Left ventricle myocardium superior (tissue), 1 donor: Measurements from ENCODE around the gene KHNYN. TPM values are rescaled to one million over a fixed set of nuclear protein-coding genes. Genes with fewer than 3 reads are reported as not detected.
A peak's percentile ranks its signal among the peaks of the same experiment; 100 is the strongest.
"Not testable (repeated sequence)": the region's sequence is repeated elsewhere in the genome, so short reads cannot be mapped to it uniquely, and the experiment has no call there.

ENCODE experiments used
- ATAC-seq: fragments of 200-7000 bp; cut with Tn5 transposase; one replicate; pipeline ENCODE4 v1.9.1; 2020; ENCODE audit warnings: mild to moderate bottlenecking, moderate library complexity
- DNase-seq: peaks from one replicate; pipeline ENCODE4 v3.0.0-alpha.2; 2020
- intact Hi-C: fragments of 100-400 bp; cut with micrococcal nuclease; formaldehyde crosslinking; loops from one replicate; pipeline ENCODE4 v1.11.0; 2022
- total RNA-seq: library from RNA; stranded (reverse); fragmentation: NEBNext Ultra II Directional; extraction: Animal tissue kit (Norgen Biotek cat#: 25700); gene quantifications from one replicate; pipeline ENCODE4 v1.2.1, GENCODE V29; 2021
- donor health status: DM: no; HTN: yes; CAD: no; lungs with severe emphysema.

The KHNYN gene
- total RNA-seq, 1 donor from 2014 or later, result 25.1 TPM

DNA sequence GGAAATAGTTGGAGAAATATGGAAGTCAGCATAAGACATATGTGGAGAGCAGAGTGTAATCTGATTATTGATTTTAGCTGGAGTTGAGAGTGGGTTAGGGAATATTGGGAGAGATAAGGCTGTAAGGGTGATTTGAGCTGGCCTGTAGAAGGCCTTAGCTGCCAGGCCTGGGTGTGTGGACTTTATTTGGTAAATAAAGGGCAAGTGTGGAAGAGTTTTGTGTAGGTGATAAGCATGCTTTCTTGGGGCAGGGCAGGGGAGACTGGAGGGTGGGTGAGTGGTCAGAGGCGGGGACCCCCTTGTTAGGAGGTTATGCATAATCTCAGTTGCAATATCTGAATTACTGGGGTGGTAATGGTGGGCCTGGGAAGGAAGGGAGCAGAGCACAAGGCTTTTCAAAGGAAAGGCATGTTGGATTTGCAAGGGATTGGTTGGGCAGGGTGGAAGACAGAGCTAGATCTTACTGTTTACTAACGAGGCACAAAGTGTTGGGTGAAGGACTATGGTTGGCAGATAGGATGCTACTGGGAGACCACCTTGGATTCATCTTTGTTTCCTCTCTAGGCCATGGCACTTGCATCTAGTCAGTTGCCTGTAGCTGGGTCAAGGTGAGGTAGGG, 5.5 kb downstream of the KHNYN start:
- intact Hi-C loops, result no loop called here
- DNase-seq, result no peak

DNA sequence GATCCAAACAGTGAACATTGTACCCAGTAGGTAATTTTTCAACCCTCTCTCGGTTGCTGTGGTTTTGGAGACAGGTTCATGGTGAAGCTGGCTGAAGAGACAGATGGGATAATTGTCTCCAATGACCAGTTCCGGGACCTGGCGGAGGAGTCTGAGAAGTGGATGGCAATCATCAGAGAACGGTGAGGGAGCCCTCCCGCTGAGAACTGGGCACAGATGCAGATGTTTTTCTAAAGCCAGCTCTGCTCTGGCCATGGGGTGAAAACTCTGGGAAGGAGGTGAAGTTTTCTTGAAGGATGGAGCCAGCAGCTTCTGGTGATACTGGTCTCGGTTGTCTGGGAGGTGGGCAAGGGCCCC, 6.2 kb downstream of the KHNYN start:
- DNase-seq, result no peak
- intact Hi-C loops, result loop anchor here (2.0 kb wide), 1 partner anchor 103 kb away; no protein-coding TSS in a partner anchor
- no peak for ATAC-seq

More for the DNA sequence above, 5.5 kb downstream of the KHNYN start:
- ATAC-seq, result no peak

GRCh38 chr14:24436355-24437019, 6.7 kb downstream of the KHNYN start:
- intact Hi-C loops, result loop anchor here (2.0 kb wide), 1 partner anchor 104 kb away; no protein-coding TSS in a partner anchor
- peak; percentile 36 for ATAC-seq
- no peak for DNase-seq

GRCh38 chr14:24437020-24437735, 7.4 kb downstream of the KHNYN start:
- ATAC-seq, result peak; percentile 0
- intact Hi-C loops, result loop anchor here (2.0 kb wide), 1 partner anchor 104 kb away; no protein-coding TSS in a partner anchor
- DNase-seq, result no peak

DNA sequence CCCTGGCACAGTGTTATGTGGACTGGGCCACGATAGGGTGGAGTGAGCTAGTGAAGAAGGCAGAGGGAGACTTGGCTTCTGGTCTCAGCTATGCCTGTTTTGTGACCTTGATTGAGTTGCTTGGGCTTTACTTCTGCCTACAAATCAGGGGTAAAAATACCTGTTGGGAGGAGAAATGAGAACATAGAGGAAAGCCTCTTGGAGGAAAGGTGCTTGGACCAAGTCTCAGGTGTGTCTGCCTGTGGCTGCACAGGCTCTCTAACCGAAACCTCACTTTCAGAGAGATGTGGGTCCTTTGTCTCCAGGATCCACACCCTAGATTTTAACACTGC, 7.9 kb downstream of the KHNYN start:
- intact Hi-C loops, result loop anchor here (2.0 kb wide), 1 partner anchor 105 kb away; no protein-coding TSS in a partner anchor
- ATAC-seq, result no peak
- no peak for DNase-seq

DNA sequence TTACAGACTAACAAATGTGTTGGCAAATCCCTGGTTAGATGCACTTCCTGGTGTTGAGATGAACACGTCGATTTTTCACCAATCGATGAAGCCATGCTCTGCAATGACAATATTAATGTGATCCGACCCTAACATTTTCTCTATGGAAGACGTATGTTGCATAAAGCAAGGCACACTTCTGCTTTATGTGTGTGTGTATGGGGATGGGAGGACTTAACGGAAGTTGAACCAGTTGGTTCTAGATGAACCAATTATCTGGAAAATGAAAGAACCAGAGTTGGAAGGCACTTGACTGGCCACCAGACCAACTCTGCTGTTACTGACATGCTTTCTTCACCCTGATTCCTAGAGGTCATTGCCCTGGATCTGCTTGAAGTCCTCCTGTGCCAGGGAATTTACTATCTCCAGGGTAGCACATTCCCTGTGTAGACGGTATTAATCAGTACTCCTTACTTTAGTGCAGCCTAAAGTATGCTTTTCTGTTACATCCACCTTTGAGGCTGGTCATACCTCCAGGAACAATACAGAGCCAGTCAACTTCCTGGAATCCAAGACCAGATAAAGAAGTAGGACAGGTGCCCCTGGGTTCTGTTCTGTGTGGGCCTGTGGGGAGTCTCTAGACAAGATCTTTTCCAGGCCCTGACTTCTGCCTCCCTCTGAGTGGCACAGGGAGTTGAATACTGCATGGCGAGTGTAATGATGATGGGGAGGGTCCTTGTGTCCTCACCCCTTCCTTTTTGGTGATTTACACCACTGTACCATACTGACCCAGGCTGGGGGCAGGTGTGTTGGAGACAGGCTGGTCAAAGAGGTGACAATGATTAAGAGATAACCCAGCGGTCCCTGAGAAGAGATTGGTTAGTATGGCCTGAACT, 8.7 kb downstream of the KHNYN start:
- intact Hi-C loops, result no loop called here
- ATAC-seq, result no peak
- DNase-seq, result no peak

GRCh38 chr14:24439257-24439656, 9.5 kb downstream of the KHNYN start:
- ATAC-seq, result no peak
- DNase-seq, result no peak
- intact Hi-C loops, result no loop called here

- DNase-seq, result peak; percentile 42
- intact Hi-C loops, result no loop called here
- no peak for ATAC-seq
These were observed 10.3 kb downstream of the KHNYN start for GRCh38 chr14:24439830-24440605.

DNA sequence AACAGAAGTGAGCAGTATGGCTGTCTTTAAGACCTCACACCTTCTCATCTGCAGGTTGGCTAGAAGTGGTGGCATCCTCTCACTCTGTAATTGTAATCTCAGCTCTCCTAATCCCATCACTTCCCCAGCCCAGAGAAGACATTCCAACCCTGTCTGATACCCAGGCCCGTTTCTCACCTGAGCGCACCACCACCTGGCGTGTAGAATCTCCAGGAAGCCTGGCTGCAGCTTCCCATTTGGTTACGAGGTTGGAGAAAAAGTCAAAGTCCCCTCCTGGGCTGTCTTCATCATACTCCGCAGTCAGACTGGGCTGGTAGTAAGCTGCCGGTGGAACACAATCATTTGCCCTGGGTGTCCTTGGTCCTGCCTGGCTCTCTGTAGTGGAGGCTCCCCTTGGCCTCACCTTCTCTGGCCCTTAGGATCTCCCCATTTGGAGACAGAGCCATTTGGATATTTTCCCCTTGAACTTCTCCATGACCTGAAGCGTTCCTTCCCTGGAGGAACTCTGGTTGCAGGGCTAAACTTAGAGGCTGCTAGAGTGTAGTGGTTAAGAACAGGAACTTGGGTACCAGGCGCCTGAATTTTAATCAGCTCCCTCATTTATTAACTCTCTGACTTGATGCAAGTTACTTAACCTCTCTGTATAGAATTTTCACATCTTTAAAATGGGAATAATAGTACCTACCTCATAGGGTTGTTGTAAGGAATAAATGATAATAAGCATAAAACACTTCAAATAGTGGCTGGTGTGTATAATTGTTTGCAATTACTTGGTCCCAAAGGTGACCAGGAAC, 11.0 kb downstream of the KHNYN start:
- DNase-seq (no peak), ATAC-seq (no peak)
- intact Hi-C loops, result no loop called here

DNA sequence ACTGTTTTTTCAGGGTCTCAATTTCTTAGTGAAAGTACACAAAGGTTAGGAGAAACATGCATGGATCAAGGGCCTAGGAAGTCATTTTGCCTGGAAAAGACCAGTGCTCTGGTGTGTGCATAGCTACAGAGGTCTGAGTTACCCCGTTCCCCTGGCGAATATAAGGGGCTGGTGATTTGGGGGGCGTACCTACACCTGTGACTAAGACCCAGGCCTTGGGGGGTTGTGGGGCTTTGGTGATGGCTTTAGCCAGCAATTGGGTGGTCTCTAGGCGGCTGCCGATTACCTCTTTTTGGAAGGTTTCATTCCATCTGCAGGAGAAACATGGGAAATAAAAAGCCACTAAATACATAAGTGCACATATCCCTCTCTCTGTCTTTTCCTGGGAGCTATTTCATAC, 11.7 kb downstream of the KHNYN start:
- intact Hi-C loops, result no loop called here
- ATAC-seq (no peak), DNase-seq (no peak)

DNA sequence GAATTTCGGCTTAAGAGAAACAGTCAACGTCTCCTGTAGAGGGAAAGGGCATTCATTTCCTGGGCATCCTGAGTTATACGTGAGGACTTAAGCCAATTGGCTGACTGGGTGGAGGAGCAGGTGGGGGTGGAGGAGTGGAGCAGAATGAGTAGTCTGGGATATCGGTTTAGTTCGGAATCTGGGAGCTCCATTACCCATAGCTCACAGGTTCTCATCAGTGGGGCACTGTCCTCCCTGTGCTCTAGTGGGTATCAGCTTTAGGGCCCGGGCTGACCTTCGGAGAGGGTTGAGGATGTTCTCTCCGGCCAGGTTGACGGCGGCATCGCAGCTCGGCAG, 12.1 kb downstream of the KHNYN start:
- DNase-seq, result no peak
- intact Hi-C loops, result no loop called here

GRCh38 chr14:24442240-24443052, 12.7 kb downstream of the KHNYN start, which contains the start of gene SDR39U1:
Gene SDR39U1, minus strand, starts transcription at chr14:24442776. Its CDS starts 7 bp downstream, at chr14:24442769.
- DNase-seq (peak; percentile 96), ATAC-seq (peak; percentile 93)
- intact Hi-C loops, result no loop called here

More for the DNA sequence above, 12.1 kb downstream of the KHNYN start:
- ATAC-seq, result no peak

GRCh38 chr14:24443053-24443665, 13.4 kb downstream of the KHNYN start:
- intact Hi-C loops, result no loop called here
- DNase-seq (no peak), ATAC-seq (no peak)

GRCh38 chr14:24450828-24451227, 21.1 kb downstream of the KHNYN start:
- intact Hi-C loops, ATAC-seq, DNase-seq: not testable (repeated sequence)

- ATAC-seq, result no peak
- intact Hi-C loops, result no loop called here
These were observed 27.2 kb downstream of the KHNYN start for GRCh38 chr14:24456980-24457379.

DNA sequence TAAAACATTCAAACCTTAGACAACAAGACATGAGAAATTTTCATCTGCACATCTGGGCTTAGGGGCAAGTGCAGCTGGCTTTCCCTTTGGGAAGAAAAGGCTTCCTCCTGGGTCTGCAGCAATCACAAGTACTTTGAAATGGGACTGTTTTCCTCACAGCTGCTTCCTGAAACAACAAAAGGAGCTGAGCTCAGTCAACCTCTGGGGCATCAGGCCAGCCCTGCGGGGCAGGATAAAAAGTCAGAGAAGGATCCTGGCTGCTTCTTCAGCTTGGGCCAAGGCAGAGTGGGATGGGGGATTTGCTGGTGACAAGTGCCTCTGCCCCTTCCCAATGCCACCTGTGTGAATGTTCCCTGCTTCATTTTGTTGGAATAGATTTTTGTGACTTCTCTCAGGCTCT, 29.0 kb downstream of the KHNYN start:
- no peak for ATAC-seq
- intact Hi-C loops, result no loop called here

More at GRCh38 chr14:24456980-24457379, 27.2 kb downstream of the KHNYN start:
- DNase-seq, result no peak

DNA sequence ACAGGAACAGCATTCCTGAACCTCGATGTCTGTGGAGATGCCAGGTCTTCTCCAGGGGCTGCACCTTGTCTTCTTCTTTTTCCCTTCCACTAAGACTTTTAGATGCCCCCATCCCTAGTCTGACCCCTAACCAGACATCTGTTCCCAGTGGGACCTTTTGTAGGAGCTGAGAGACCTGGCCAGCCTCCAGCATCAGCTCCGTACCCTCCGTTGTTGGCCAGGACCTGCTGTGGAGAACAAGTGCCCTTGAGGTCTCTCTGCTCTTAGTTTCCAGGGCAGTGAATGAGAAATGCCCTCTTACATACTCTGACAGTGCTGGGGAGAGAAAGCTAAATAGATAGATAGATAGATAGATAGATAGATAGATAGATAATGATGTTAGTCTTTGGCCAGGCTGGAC, 29.6 kb downstream of the KHNYN start:
- ATAC-seq, result no peak
- DNase-seq, result no peak
- intact Hi-C loops, result no loop called here

More for the DNA sequence above, 29.0 kb downstream of the KHNYN start:
- DNase-seq, result no peak
